Stimulated activated CD4-positive, alpha-beta T cell treated with anti-CD3 and anti-CD28 coated beads, Interleukin-4, amount 100 ng/mL, for 4 hours (primary cell): ENCODE measurements around the gene PPM1J.
A peak's percentile ranks its signal among the peaks of the same experiment; 100 is the strongest.
"Not testable (repeated sequence)": the region's sequence is repeated elsewhere in the genome, so short reads cannot be mapped to it uniquely, and the experiment has no call there.

ENCODE experiments used
- DNase-seq, 2 experiments: peaks; one replicate each; pipeline ENCODE4 v3.0.0-alpha.2; 2020

The PPM1J gene

DNA sequence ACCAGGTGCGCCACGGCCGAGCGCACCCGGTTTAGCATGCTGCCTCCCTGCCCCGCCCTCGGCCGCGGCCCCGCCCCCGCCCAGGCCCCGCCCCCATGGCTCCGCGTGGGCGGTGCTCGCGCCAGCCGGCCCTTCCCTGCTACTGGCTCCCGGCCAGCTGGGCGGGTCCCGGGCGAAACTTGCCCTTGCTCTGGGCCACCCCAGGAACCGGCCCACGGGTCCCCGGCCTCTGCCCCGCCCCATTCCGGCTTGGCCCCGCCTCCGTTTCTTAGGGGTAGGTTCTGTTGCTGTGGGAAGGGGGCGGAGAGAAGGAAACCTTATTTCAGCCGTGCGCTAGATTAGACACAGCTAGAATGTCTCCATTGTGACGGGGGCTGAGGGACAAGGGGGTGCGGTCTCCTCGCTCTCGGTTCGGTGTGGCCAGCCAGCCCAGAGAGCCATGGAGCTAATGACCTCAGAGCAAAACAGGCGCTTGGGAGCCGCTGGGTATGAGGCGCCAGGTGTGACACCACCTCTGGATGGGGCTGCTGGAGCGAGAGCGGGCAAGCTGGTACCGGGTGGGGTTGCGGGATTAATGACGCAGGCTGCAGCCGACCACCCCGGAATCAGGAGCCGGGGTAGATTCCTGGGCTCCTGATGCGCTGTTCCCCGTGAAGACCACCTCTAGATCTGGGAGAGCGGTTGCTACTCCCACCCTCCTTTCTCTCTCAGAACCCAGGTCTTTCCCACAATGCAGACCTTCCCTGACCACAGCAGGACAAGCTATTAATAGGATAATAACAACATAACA is at the start of gene PPM1J:
PPM1J (minus strand) TSS at position 69 of the 790 bp plus-strand sequence; CDS start at position 38, 31 bp downstream.
- peak; percentile 93 to 96 for DNase-seq

DNA sequence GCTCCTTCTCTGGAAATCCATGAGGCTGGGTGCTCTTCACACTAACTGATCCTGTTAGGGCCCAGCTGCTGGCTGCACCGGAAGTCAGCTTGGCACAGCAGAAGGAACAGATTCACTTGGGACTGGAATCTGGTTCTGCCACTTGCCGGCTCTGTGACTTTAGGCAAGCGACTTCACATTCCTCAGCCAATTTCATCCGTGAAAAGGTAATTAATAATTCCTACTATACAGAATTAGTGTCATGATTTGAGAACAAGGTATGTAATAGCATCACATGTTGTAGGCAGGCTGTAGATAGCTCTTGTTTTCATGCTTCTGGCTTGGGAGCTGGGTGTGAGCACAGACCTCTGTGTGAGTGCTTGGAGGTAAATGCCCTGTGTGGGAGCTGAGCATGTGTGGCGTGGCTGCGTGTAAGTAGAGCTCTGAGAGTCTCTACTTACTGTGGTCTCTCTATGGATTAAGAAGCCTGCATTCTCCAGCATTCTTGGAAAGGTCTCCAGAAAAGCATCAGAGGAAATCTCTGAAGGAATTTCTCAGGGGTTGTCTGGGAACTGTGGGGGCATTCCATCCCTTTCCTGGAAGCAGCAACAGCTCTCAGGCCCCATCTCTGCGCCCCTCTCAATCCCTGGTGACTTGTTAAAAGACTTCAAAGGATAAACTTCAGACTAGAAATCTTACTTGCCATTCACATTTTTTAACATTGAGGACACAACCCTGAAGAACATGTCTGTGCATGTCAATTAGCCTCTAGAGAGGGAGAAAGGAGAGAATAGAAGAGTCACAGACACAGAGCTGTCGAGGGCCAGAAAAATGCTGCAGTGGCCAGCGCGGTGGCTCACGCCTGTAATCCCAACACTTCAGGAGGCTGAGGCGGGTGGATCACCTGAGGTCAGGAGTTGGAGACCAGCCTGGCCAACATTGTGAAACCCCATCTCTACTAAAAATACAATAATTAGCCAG is 47.7 kb upstream of the PPM1J start:
- no peak for DNase-seq

GRCh38 chr1:112761714-112762480 is 46.8 kb upstream of the PPM1J start:
- no peak for DNase-seq

DNA sequence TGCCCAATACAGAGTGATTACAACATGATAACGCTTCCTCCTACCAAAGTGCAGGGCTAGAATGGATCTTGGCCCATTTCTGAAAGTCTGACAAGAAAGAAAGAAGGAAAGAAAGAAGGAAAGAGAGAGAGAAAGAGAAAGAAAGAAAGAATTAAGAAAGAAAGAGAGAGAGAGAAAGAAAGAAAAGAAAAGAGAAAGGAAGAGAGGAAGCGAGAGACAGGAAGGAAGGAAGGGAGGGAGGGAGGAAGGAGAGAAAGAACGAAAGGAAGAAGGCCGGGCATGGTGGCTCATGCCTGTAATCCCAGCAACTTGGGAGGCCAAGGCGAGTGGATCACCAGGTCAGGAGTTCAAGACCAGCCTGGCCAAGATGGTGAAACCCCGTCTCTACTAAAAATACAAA is 44.1 kb upstream of the PPM1J start:
- no peak for DNase-seq

DNA sequence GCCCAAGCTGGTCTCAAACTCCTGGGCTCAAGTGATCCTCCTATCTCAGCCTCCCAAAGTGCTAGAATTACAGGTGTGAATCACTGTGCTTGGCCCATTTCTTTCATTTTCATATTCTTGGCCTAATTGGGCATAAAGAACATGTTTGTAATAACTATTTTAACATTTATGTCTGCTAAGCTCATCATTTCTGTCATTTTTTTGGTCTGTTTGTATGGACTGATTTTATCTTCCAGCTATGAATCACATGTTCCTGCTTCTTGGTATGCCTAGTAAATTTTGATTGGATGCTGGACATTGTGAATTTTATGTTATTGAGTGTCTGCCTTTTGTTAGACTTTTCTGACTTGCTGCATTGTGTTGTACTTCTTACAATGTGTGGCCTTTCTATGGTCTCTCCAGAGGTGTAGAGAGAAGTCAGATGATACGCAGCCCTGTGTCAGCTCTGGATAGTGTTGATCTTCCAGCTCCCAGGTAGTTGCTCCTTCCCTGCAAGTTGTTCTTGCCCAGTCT is 39.0 kb upstream of the PPM1J start:
- DNase-seq, result no peak

- no peak for DNase-seq
Observed at GRCh38 chr1:112748396-112748795, 33.3 kb upstream of the PPM1J start.

DNA sequence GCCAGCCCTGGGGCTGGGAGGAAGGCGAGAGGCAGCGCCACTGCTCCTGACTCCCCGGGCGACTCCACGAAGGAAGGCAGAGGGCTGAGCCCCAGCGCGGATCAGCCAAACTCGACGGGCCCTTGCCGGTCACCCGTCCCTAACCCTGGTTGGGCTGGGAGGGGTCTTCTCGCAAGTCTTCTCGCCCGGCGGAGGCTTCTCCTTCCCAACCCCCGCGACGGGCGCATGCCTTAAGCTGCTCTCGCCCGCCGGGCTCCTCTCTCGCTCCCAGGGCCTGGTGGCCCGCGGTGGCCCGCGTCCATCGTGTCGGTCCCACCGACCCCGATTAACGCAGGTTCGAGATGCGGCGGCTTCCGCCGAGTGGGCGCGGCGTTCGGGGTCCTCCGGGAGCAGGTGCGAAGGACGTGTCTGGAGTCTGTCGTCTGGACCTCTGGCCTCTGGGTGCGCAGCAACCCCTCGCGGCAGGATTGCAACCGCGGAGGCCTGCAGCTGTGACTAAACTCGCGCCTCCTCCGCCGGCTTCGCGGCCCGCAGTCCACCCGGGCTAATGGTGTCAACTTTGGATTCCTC is 29.0 kb upstream of the PPM1J start:
- no peak for DNase-seq

GRCh38 chr1:112743174-112744008 is 28.3 kb upstream of the PPM1J start:
- DNase-seq, result no peak

DNA sequence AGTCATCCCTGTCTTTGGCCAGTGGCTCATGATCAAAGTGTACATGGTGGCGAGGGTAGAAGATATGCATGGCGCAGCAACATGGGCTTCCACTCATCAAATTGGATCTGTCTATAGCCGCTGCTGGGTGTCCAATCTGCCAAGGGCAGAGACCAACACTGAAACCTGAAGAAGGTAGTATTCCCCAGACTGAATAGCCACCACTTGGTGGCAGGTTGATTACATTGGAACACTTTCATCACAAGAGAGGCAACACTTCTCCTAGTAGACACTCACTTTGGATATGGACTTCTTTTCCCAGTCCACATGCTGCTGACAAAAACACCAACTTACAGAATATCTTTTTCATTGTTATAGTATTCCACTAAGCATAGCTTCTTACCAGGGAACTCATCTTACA is 22.4 kb upstream of the PPM1J start:
- no peak for DNase-seq

DNA sequence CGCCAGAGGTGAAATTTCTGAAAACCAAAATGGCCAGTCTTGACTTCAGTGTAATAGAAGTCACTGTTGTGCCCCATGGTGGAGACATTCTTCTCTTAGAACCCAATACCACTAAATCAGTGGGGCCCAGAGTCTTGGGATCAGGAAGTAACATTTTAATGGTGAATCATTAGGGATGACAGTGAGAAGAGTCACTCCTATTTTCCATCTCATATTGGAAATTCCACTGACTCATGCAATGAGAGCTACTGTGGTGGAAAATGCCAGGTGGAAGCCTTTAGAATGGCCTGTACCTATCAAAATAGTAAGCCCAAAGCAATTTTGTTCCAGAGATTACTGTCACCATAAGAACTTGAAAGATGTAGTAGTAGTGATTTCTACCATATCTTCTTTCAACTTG is 20.6 kb upstream of the PPM1J start:
- DNase-seq, result peak in 1 of 2 experiments; percentile 4

DNA sequence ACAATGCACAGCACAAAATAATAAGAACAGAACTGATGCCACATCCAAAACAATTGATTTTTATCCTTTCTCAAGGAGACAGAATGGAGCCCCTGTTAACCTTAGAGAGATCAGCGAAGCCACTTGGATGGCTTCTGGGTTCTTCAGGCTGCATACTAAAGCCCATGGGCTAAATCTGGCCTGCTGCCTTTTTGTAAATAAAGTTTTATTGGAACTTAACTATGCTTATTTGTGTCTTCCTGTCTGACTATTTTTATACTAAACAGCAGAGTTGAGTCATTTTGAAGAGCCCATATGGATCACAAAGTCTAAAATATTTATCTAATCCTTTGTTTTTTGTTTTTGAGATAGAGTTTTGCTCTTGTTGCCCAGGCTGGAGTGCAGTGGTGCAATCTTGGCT is 16.3 kb upstream of the PPM1J start:
- no peak for DNase-seq

GRCh38 chr1:112729909-112730308 is 14.8 kb upstream of the PPM1J start:
- no peak for DNase-seq

GRCh38 chr1:112729011-112729410 is 13.9 kb upstream of the PPM1J start:
- not testable (repeated sequence) for DNase-seq

DNA sequence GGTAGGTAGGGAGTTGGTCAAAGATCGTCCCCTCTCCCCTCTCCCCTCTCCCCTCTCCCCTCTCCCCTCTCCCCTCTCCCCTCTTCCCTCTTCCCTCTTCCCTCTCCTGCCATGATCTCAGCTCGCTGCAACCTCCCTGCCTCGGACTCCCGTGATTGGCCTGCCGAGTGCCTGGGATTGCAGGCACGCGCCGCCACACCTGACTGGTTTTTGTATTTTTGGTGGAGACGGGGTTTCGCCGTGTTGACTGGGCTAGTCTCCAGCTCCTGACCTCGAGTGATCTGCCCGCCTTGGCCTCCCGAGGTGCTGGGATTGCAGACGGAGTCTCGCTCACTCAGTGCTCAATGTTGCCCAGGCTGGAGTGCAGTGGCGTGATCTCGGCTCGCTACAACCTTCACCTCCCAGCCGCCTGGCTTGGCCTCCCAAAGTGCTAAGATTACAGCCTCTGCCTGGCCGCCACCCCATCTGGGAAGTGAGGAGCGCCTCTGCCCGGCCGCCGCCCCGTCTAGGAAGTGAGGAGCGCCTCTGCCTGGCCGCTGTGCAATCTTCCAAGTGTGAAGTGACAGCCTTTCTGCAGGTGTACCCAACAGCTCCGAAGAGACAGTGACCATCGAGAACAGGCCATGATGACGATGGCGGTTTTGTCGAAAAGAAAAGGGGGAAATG is 13.3 kb upstream of the PPM1J start:
- not testable (repeated sequence) for DNase-seq

DNA sequence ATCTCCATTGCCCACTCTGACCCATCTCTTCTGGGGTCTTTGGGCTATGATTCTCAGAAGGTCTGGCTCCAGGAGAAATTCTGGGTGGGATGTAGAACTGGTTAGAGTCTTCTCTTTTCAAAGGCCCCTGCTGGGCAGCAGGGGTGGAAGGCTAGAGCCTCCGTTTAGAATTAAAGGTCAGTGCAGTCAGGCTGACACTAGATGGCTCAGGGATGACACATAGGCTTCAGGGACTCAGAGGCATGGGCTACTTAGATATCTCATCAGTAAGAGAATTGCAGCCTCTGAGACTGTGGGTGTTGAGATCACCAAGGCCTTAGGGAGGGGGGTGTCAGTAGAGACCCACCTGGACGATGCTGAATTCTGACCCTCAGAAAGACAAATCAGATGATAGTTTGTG is 12.6 kb upstream of the PPM1J start:
- DNase-seq, result no peak

DNA sequence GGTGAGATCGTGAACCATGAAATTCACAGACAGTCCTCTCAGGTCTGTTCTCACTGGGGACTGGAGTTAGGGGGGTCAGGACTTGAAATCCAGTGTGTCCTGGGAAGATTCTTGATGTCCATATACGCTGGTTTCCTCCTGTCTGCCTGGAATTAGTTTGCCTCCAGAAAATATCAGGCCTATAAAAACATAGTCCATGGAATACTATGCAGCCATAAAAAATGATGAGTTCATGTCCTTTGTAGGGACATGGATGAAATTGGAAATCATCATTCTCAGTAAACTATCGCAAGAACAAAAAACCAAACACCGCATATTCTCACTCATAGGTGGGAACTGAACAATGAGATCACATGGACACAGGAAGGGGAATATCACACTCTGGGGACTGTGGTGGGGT is 9.1 kb upstream of the PPM1J start:
- DNase-seq, result not testable (repeated sequence)

DNA sequence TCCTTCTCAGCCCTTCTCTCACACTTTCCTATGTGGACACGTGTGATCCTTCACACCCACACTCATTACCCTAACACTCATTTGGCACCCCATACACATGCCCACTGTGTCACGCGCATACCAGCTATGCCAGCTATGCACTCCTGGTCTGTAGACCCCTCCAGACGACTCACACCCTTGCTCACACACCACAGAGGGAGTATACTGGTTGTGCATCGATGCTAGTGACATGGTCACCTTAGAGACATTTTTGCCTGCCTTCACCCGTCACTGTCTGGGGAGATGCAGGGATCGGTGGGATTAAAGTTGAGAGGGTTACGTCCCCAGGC is 8.3 kb upstream of the PPM1J start:
- no peak for DNase-seq

DNA sequence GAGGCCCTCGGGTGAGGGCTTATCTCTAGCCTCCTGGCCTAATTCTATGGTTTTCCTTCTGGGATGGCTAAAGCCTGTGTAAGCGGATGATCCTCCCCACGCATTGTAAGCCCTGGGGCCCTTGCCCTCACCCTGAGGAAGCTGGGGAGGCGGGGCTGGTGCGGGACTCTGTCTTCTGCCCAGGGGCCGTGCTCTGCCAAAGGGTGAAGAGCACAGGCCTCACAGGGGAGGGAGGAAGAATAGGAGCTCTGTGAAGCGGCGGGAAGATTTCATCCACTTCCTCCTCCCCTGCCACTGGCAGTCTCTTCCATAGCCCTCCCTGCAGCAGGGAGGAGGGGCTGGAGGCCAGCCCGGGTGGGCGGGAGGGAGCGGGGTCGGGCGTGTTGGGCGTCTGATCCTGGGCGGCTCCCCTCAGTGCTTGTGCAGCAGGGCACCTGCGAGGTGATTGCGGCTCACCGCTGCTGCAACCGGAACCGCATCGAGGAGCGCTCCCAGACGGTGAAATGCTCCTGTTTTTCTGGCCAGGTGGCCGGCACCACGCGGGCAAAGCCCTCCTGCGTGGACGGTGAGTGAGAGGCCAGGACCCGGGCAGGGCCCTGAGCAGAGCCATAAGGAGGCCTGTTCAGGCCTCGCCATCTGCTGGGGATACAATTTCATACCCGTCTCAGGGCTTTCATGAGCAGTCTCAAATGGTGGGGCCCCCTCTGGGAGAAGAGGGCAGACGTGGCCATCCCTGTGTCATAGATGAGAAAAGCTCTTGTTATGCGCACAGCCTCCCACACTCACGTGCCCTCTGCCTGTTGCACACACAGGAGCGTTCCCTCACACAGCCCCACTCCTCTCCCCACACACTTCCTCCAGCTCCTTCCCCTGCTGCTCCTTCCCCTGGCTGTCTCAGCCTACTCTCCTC is 7.7 kb upstream of the PPM1J start:
- DNase-seq, result peak in 1 of 2 experiments; percentile 38

- no peak for DNase-seq
Observed at GRCh38 chr1:112721966-112722524, 6.9 kb upstream of the PPM1J start.

GRCh38 chr1:112721294-112721693 is 6.2 kb upstream of the PPM1J start:
- not testable (repeated sequence) for DNase-seq
